ENCODE results near the gene MTMR1. TPM values are rescaled to one million over a fixed set of nuclear protein-coding genes. Genes with fewer than 3 reads are reported as not detected.

Gene MTMR1
- total and polyA plus RNA-seq, 9 donors: 7.9 to 22.7 (median 18.1) TPM

DNA sequence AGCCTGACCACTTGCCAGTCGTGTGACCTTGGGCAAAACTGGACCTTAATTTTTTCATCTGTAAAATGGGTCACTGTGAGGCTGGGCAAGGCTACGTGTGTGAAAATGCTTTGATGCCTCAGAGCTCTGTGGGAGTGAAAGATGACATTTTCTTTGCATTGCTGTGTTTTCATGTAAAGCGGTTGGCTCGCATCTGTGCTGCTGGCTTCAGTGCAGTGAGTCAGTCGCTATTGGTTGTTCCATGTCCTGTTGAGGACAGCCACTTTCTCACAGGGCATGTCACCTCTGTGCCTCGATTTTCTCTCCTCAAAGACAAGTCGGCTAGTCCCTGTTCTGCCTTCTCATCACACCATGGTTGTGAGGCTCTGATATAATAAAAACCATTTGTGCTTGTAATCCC is 4.4 kb downstream of the MTMR1 start:
- Histone ChIP-seq H3K4me3 (no peak overlapping the region), H3K9me3 (no peaks in the 10 kb centered on the region), H3K4me1 (ENCODE audit: insufficient read depth) (peaks cover 1% of the 10 kb centered on the region), H3K36me3 (no peaks in the 10 kb centered on the region), H3K27me3 (no peaks in the 10 kb centered on the region), H3K27ac (no peak overlapping the region)
- intact Hi-C loops (cut with DNase I): no loop called here
- no peak for TF ChIP-seq EP300 (IDR thresholded peaks at IDR 0.05)
- TF ChIP-seq POLR2A (IDR thresholded peaks at IDR 0.05): no peak
- TF ChIP-seq, protein P1, sequence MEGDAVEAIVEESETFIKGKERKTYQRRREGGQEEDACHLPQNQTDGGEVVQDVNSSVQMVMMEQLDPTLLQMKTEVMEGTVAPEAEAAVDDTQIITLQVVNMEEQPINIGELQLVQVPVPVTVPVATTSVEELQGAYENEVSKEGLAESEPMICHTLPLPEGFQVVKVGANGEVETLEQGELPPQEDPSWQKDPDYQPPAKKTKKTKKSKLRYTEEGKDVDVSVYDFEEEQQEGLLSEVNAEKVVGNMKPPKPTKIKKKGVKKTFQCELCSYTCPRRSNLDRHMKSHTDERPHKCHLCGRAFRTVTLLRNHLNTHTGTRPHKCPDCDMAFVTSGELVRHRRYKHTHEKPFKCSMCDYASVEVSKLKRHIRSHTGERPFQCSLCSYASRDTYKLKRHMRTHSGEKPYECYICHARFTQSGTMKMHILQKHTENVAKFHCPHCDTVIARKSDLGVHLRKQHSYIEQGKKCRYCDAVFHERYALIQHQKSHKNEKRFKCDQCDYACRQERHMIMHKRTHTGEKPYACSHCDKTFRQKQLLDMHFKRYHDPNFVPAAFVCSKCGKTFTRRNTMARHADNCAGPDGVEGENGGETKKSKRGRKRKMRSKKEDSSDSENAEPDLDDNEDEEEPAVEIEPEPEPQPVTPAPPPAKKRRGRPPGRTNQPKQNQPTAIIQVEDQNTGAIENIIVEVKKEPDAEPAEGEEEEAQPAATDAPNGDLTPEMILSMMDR (IDR thresholded peaks at IDR 0.05): no peak
- WGBS, 3 donors: 76 to 80% (median 76%) methylated on average over 7 of the region's 7 CpGs
- no peak for DNase-seq

DNA sequence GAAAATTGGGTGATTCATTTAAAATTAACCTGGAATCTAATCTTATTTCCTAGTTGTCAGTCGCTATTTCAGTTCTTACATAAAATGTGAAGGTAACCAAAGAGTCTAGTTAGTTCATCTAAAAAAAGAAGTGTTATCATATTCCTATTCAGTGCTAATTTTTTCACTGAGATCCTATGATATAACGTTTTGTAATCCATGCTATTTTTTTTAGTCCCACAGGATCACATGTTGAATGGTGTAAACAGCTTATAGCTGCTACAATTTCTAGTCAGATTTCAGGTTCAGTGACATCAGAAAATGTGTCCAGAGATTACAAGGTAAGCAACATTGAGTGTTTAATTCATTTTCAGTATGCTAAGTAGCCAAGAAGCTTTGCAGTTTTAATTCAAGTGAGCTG is 5.8 kb downstream of the MTMR1 start:
- Histone ChIP-seq H3K4me1 (ENCODE audit: insufficient read depth) (peaks cover 1% of the 10 kb centered on the region), H3K4me3 (no peak overlapping the region), H3K9me3 (no peaks in the 10 kb centered on the region), H3K36me3 (no peaks in the 10 kb centered on the region), H3K27me3 (no peaks in the 10 kb centered on the region), H3K27ac (no peak overlapping the region)
- 45 to 54% (median 48%) methylated on average over 2 of the region's 2 CpGs for WGBS, 3 donors
- intact Hi-C loops (cut with DNase I): no loop called here
- no peak for DNase-seq
- TF ChIP-seq, protein P1 (IDR thresholded peaks at IDR 0.05): no peak
- TF ChIP-seq EP300 (IDR thresholded peaks at IDR 0.05): no peak
- TF ChIP-seq POLR2A (IDR thresholded peaks at IDR 0.05): no peak

DNA sequence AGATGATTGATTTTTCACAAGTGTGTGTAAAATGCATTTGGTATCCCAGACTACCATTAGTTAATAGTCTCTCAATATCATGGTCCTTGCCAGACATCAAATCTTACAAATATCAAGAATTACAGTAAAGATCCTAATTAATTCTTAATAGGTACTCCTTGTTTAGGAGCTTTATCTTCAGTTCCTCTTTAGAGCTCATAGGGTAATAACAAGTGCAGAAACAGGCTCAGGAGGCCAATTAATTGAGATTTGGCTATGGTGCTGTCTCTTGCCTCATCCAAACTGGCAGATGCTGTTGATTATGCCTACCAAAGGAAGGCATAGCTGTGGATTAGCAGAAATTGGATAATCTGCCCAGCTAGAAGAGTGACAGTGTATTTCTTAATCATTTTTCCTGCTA is 6.9 kb downstream of the MTMR1 start:
- no peak overlapping the region for H3K27ac ChIP-seq
- DNase-seq: no peak
- peaks cover 1% of the 10 kb centered on the region for H3K4me1 ChIP-seq (ENCODE audit: insufficient read depth)
- H3K4me3 ChIP-seq: no peak overlapping the region
- H3K9me3 ChIP-seq: no peaks in the 10 kb centered on the region
- no peaks in the 10 kb centered on the region for H3K27me3 ChIP-seq
- TF ChIP-seq POLR2A (IDR thresholded peaks at IDR 0.05) (no peak), EP300 (IDR thresholded peaks at IDR 0.05) (no peak)
- TF ChIP-seq, protein P1 (IDR thresholded peaks at IDR 0.05): no peak
- intact Hi-C loops (cut with DNase I): loop anchor here in 1 of 4 donors (10.0 kb wide), 1 partner anchor 335 kb away; the partner anchor contains the start of gene MAMLD1
- H3K36me3 ChIP-seq: no peaks in the 10 kb centered on the region

DNA sequence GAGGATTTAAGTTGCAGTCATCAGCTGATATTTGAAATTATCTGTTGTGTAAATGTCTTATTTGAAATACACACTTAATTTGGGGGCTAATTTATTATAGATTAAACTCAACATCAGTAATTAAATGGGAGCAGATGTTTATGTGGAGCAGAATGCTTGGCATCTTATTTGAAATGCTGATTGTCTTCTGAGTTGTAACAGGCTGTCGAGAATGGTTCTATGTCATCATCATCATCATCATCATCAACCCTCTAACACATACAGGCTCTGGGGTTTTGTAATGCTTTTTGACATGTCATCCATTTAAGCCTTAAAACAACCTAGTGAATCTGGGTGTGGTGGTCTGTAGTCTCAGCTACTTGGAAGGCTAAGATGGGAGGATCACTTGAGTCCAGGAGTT is 8.2 kb downstream of the MTMR1 start:
- TF ChIP-seq EP300 (IDR thresholded peaks at IDR 0.05): no peak
- no peak for TF ChIP-seq POLR2A (IDR thresholded peaks at IDR 0.05)
- TF ChIP-seq, protein P1 (IDR thresholded peaks at IDR 0.05): no peak
- H3K27ac ChIP-seq: no peak overlapping the region
- DNase-seq: no peak
- no peaks in the 10 kb centered on the region for H3K9me3 ChIP-seq
- no peaks in the 10 kb centered on the region for H3K27me3 ChIP-seq
- 68 to 95% (median 91%) methylated on average over 1 of the region's 1 CpG for WGBS, 3 donors
- H3K4me3 ChIP-seq: no peak overlapping the region
- peaks cover 1% of the 10 kb centered on the region for H3K4me1 ChIP-seq (ENCODE audit: insufficient read depth)
- H3K36me3 ChIP-seq: no peaks in the 10 kb centered on the region
- intact Hi-C loops (cut with DNase I): loop anchor here in 1 of 4 donors (10.0 kb wide), 1 partner anchor 337 kb away; the partner anchor contains the start of gene MAMLD1

Data from ovary (tissue), 9 donors.